Stomach (tissue), 4 donors: Measurements from ENCODE around the gene COPB1.

Experiments used
- CTCF ChIP-seq, 7 experiments: fragments of 450-650 bp in 4 of 7; fragments of 200-600 bp in 3 of 7; sonication (generic) in 3 of 7; IDR thresholded peaks; one replicate each; pipeline ENCODE4 v1.5.1; 2016 to 2019; ENCODE audit warnings: antibody characterized with exemption in 7 of 7, control low read depth in 2 of 7, mild to moderate bottlenecking in 1 of 7
- POLR2A ChIP-seq, 4 donors: fragments of 450-650 bp; IDR thresholded peaks; one replicate each; pipeline ENCODE4 v1.6.1; 2016; ENCODE audit warnings: antibody characterized with exemption in 4 of 4, control low read depth in 2 of 4, mild to moderate bottlenecking in 1 of 4, moderate library complexity in 1 of 4
- POLR2AphosphoS5 ChIP-seq, 3 donors: sonication (generic); formaldehyde crosslinking; IDR thresholded peaks; one replicate each; pipeline ENCODE4 v1.6.1; 2016; ENCODE audit warnings: antibody characterized with exemption in 3 of 3

- TF ChIP-seq CTCF (IDR thresholded peaks at IDR 0.05) = peak in 4 of 7 experiments; percentile 19 to 51 (median 37)
- no peak for TF ChIP-seq POLR2A (IDR thresholded peaks at IDR 0.05)
- no peak for TF ChIP-seq POLR2AphosphoS5 (IDR thresholded peaks at IDR 0.05)
These were observed 44.6 kb downstream of the COPB1 start for GRCh38 chr11:14454861-14455632.
